Measurements from ENCODE around the gene NR2C2AP. TPM values are rescaled to one million over a fixed set of nuclear protein-coding genes. Genes with fewer than 3 reads are reported as not detected.

Gene NR2C2AP
- total RNA-seq, 1 donor from 2014 or later, result 20.0 TPM

GRCh38 chr19:19155495-19156219 is 47.6 kb downstream of the NR2C2AP start:
- TF ChIP-seq, protein P1, sequence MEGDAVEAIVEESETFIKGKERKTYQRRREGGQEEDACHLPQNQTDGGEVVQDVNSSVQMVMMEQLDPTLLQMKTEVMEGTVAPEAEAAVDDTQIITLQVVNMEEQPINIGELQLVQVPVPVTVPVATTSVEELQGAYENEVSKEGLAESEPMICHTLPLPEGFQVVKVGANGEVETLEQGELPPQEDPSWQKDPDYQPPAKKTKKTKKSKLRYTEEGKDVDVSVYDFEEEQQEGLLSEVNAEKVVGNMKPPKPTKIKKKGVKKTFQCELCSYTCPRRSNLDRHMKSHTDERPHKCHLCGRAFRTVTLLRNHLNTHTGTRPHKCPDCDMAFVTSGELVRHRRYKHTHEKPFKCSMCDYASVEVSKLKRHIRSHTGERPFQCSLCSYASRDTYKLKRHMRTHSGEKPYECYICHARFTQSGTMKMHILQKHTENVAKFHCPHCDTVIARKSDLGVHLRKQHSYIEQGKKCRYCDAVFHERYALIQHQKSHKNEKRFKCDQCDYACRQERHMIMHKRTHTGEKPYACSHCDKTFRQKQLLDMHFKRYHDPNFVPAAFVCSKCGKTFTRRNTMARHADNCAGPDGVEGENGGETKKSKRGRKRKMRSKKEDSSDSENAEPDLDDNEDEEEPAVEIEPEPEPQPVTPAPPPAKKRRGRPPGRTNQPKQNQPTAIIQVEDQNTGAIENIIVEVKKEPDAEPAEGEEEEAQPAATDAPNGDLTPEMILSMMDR (IDR thresholded peaks at IDR 0.05; ENCODE audit: insufficient read depth, low read length, poor library complexity, severe bottlenecking), result no peak
- H3K4me3 ChIP-seq (ENCODE audit: low read depth, low read length), result no peak overlapping the region
- H3K27me3 ChIP-seq (ENCODE audit: control insufficient read depth, insufficient read depth, low read length), result no peaks in the 10 kb centered on the region

DNA sequence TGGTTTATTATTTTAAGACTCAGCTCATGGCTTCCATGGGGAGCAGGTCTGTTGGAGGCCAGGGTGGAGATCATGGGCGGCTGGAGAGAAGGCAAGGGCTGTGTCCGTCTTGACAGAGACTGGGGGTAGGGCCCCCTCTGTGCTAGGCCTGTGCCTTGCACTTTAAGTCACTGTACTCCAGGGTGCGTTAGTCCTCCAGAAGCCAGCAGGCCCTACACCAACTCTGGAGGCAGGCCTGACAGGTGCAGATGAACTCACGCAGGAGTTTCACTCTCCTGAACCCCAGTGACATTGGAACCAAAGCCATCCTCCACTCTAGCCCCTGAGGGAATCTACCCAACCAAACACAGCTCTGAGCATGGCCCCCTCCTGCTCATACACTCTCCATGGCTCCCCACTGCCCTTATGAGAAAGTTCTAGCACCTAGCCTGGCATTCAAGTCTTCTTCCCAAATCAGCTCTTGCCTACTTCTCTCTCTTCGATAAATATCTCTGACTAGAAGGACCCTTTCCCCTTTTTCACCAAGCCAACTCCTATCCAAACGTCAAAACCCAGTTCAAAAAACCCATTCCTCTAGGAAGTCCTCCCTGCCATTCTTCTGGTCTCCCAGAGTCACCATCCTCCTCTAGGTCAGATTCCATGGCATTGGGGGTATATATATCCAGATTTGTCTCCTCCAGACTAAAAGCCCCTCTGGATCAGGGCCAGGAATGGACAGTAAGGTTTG is 48.3 kb downstream of the NR2C2AP start:
- no peaks in the 10 kb centered on the region for H3K27me3 ChIP-seq (ENCODE audit: control insufficient read depth, insufficient read depth, low read length)
- TF ChIP-seq, protein P1 (IDR thresholded peaks at IDR 0.05; ENCODE audit: insufficient read depth, low read length, poor library complexity, severe bottlenecking), result no peak
- no peaks in the 10 kb centered on the region for H3K36me3 ChIP-seq (ENCODE audit: control insufficient read depth, insufficient read depth, low read length)
- DNase-seq (ENCODE audit: low read depth), result no peak
- no peak overlapping the region for H3K4me3 ChIP-seq (ENCODE audit: low read depth, low read length)

More at GRCh38 chr19:19155495-19156219, 47.6 kb downstream of the NR2C2AP start:
- DNase-seq (ENCODE audit: low read depth), result no peak
- no peaks in the 10 kb centered on the region for H3K36me3 ChIP-seq (ENCODE audit: control insufficient read depth, insufficient read depth, low read length)

DNA sequence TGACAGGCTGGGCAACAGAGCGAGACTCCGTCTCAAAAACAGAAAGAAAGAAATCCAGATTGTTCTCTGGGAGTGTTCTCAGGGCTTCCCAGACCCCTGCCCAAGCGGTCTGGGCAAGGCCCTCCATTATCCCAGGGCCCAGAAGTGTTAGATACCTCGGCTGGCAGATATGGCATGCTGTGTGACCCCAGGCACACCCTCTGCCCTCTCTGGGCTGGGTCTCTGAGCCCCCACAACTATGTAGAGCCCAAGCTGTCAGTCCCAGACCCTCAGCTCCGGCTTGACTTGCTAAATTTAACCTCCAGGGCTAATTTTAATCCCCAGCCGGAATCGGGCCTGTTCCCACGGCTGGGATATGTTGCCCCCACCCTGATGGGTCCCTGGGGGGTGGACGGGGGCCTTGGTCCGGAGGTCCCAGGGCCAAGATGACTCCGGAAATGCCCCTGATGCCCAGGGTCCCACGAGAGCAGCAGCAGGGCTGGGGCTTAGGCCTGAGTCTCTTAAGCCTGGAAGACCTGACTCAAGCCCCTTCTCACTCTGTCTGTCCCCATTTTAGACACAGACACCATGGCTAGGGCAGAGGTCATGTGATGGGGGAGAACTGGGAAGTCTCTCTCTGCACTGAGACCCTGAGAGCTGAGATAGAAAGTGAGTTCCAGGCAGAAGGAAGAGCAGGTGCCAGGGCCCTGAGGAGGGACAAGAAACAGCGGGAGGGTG is 50.4 kb downstream of the NR2C2AP start:
- H3K4me3 ChIP-seq (ENCODE audit: low read depth, low read length), result no peak overlapping the region
- H3K36me3 ChIP-seq (ENCODE audit: control insufficient read depth, insufficient read depth, low read length), result no peaks in the 10 kb centered on the region
- H3K27me3 ChIP-seq (ENCODE audit: control insufficient read depth, insufficient read depth, low read length), result no peaks in the 10 kb centered on the region
- DNase-seq (ENCODE audit: low read depth), result no peak
- TF ChIP-seq, protein P1 (IDR thresholded peaks at IDR 0.05; ENCODE audit: insufficient read depth, low read length, poor library complexity, severe bottlenecking), result no peak

DNA sequence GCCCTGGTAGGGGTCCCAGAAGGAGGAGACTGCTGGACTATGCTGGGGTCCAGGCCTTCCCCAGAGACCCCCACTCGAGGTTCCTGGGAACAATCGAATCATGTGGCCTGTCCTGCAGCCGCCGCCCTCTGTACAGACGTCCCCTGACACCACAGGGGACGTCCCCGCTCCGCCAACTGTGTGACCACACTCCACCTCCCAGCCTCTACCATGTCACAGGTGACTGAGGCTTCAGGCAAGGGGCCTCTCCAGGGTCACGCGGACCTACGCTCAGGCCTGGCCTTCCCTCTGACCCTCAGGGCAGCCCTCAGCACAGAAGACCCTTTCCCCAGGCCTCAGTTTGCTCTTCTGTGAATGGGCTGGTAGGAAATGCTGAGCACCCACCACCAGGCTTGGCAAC is 51.8 kb downstream of the NR2C2AP start:
- Histone ChIP-seq H3K36me3 (ENCODE audit: control insufficient read depth, insufficient read depth, low read length) (no peaks in the 10 kb centered on the region), H3K27me3 (ENCODE audit: control insufficient read depth, insufficient read depth, low read length) (no peaks in the 10 kb centered on the region), H3K4me3 (ENCODE audit: low read depth, low read length) (no peak overlapping the region)
- TF ChIP-seq, protein P1 (IDR thresholded peaks at IDR 0.05; ENCODE audit: insufficient read depth, low read length, poor library complexity, severe bottlenecking), result no peak
- DNase-seq (ENCODE audit: low read depth), result no peak

Other genes with a start within 250 kb of the NR2C2AP start
- gene SUGP2, start 169.9 kb downstream of the NR2C2AP start, total RNA-seq, result 27.7 and 29.5 TPM in 2 replicates
- 45.0 and 57.0 TPM in 2 replicates for gene ARMC6, start 169.8 kb downstream of the NR2C2AP start, total RNA-seq
- 2.8 and 3.0 TPM in 2 replicates for gene SLC25A42, start 139.4 kb downstream of the NR2C2AP start, total RNA-seq
- 24.5 and 42.6 TPM in 2 replicates for gene TMEM161A, start 64.9 kb downstream of the NR2C2AP start, total RNA-seq
- 0.13 TPM in 1 of 2 replicates, not detected in the other for gene MEF2B, start 33.2 kb downstream of the NR2C2AP start, total RNA-seq
- 26.4 and 30.5 TPM in 2 replicates for gene BORCS8, start 11.3 kb downstream of the NR2C2AP start, total RNA-seq
- 108 and 122 TPM in 2 replicates for gene RFXANK, start 11.2 kb downstream of the NR2C2AP start, total RNA-seq
- 0.17 TPM in 1 of 2 replicates, not detected in the other for gene NCAN, start 8.5 kb upstream of the NR2C2AP start, total RNA-seq
- 0.42 and 1.1 TPM in 2 replicates for gene TM6SF2, start 69.9 kb upstream of the NR2C2AP start, total RNA-seq
- gene SUGP1, start 117.1 kb upstream of the NR2C2AP start, total RNA-seq, result 44.0 and 47.9 TPM in 2 replicates
- gene MAU2, start 117.4 kb upstream of the NR2C2AP start, total RNA-seq, result 28.2 and 31.7 TPM in 2 replicates
- 90.7 and 304 TPM in 2 replicates for gene GATAD2A, start 202.3 kb upstream of the NR2C2AP start, total RNA-seq

Measured in kidney epithelial cell (primary cell).